ENCODE measurements around the gene CCIN. TPM values are rescaled to one million over a fixed set of nuclear protein-coding genes. Genes with fewer than 3 reads are reported as not detected.

The CCIN gene
- total and polyA plus RNA-seq, 12 donors, result 0.12 to 0.15 TPM; not detected in 10

DNA sequence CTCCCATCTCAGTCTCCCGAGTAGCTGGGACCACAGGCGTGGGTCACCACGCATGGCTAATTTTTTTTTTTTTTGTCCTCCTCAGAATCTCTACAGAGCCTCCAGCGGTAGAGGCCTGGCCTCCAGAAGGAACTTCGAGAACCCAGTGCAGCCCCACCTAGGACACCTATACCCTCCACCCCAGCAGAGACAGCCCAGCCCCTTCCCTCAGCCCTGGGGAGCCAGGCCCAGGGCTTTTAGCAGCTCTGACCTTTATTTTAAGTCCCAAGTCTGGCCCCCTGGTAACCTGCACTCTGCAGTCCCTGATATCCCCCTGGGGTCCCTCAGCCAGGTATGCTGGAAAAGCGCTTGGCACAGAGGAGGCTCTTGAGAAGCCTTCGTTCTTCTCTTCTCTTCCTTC, 27.4 kb upstream of the CCIN start:
- no peak for ATAC-seq
- Histone ChIP-seq H3K9me3 (peaks cover 0 to 9% (median 0%) of the 10 kb centered on the region in 11 donors), H3K36me3 (peaks cover 0 to 4% (median 0%) of the 10 kb centered on the region in 9 donors), H3K4me3 (no peak overlapping the region), H3K27ac (peak overlapping the region in 3 of 10 donors; percentile 77 to 92 (median 82)), H3K4me1 (peaks cover 3 to 97% (median 32%) of the 10 kb centered on the region in 9 donors), H3K27me3 (no peaks in the 10 kb centered on the region)
- WGBS, 2 donors, result 92 to 95% methylated on average over 7 of the region's 7 CpGs
- TF ChIP-seq, protein P1, sequence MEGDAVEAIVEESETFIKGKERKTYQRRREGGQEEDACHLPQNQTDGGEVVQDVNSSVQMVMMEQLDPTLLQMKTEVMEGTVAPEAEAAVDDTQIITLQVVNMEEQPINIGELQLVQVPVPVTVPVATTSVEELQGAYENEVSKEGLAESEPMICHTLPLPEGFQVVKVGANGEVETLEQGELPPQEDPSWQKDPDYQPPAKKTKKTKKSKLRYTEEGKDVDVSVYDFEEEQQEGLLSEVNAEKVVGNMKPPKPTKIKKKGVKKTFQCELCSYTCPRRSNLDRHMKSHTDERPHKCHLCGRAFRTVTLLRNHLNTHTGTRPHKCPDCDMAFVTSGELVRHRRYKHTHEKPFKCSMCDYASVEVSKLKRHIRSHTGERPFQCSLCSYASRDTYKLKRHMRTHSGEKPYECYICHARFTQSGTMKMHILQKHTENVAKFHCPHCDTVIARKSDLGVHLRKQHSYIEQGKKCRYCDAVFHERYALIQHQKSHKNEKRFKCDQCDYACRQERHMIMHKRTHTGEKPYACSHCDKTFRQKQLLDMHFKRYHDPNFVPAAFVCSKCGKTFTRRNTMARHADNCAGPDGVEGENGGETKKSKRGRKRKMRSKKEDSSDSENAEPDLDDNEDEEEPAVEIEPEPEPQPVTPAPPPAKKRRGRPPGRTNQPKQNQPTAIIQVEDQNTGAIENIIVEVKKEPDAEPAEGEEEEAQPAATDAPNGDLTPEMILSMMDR (IDR thresholded peaks at IDR 0.05), result no peak
- DNase-seq, result no peak
- intact Hi-C loops (cut with DNase I), result no loop called here

DNA sequence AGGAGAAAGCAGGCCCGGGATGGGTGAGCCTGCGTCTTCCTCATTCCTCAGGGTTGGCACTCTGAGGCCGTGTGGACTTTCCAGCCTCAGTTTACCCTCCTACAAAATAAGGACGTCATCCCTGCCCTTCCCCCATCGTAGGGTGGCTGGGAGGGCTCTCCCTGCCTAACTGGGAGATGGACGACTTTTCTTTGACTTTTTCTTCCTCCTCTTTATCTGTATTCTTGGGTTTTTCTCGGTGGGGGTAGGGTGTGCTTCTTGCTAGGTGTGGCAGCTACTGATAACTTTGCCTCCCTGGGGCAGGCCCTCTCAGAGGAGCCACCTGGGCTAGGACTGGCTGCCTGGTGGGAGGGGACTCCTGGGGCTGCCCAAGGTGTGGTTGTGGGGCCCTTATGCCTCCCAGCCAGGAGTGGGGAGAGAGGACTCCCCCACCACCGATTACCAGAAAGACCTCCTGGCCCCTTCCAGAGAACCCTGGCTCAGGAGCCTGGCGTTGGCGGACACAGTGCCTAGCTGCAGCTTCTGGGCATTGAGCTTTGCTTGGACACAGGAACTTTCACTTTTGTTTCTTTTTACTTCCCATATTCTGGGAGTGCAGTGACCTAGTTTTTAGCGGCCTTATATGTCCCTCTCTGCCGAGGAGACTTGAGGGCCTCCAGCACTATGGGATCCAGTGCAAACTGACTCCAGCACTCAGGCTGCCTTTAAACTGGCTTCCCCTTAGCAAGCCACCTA, 26.5 kb upstream of the CCIN start:
- Histone ChIP-seq H3K4me1 (peaks cover 3 to 99% (median 23%) of the 10 kb centered on the region in 9 donors), H3K27me3 (no peaks in the 10 kb centered on the region), H3K27ac (peak overlapping the region in 9 of 10 donors; percentile 13 to 92 (median 63)), H3K4me3 (peak overlapping the region in 6 of 10 donors; percentile 5 to 38 (median 25)), H3K9me3 (peaks cover 0 to 9% (median 0%) of the 10 kb centered on the region in 11 donors), H3K36me3 (peaks cover 0 to 11% (median 0%) of the 10 kb centered on the region in 9 donors)
- peak in 1 of 2 donors; percentile 28 for DNase-seq
- TF ChIP-seq, protein P1 (IDR thresholded peaks at IDR 0.05), result no peak
- 56 to 64% methylated on average over 12 of the region's 12 CpGs for WGBS, 2 donors
- ATAC-seq, result peak; percentile 9 to 67 (median 56)
- intact Hi-C loops (cut with DNase I), result no loop called here

DNA sequence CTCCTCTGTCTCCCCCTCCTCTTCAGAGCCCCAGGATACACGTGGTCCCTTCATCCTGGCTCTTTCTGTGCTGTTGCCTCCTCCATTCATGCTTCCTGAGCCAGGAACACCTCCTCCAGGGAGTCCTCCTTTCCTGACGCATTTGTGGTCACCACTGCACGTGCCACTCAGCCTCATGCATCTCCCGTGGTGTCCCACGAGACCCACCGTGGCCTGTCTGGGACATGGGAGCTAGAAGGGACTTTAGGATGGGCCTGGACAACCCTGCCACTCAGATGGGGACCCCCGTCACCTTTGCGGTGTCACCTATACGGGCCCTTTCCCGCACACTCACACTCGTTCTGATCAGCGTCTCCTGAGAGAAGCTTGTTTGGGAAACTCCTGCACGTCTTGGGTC, 25.9 kb upstream of the CCIN start:
- 79 to 84% methylated on average over 13 of the region's 13 CpGs for WGBS, 2 donors
- TF ChIP-seq, protein P1 (IDR thresholded peaks at IDR 0.05), result no peak
- ATAC-seq (peak in 1 of 8 donors; percentile 3), DNase-seq (no peak)
- Histone ChIP-seq H3K9me3 (peaks cover 0 to 9% (median 0%) of the 10 kb centered on the region in 11 donors), H3K36me3 (peaks cover 0 to 16% (median 0%) of the 10 kb centered on the region in 9 donors), H3K4me1 (peaks cover 4 to 99% (median 22%) of the 10 kb centered on the region in 9 donors), H3K27me3 (no peaks in the 10 kb centered on the region), H3K27ac (peak overlapping the region in 9 of 10 donors; percentile 13 to 92 (median 63)), H3K4me3 (peak overlapping the region in 6 of 10 donors; percentile 5 to 38 (median 25))
- intact Hi-C loops (cut with DNase I), result no loop called here

DNA sequence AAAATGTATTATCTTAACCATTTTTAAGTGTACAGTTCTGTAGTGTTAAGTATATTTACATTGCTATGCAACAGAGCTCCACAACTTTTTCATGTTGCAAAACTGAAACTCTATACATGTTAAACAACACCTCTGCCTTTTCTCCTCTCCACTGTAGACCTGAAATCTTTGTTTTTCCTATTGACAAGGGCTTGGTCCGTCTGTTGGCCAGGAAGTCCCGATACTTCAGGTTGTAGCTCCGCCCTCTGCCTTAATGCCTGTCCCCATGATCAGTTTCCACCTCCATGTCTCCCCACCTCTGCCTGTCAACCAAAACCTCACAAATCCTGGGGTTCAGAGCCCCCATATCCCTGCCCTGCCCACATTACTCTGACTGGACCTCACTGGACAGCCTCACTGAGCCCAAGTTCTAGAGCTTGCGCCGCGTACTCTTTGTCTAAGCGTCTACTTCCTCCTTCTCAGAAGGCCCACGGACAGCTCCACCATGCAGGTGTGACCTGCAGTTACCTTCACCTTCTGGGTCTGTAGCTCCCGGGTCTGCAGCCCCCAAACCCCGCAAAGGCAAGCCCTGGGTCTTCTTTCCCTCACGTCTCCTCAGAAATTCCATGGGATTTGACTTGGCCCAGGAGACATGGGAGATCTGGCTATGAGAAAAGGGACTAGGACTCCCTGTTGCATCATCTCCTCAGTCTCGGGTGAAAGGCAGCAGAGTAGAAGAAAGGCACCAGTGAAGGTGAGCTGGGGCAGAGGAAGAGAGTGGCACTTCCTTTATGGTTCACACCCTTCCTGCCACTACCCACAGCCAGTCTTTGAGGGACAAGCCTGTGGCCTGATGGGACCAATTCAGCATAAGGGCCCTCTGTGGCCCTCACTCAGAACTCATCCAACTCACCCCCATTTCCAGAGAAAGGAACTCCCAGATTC, 24.6 kb upstream of the CCIN start:
- Histone ChIP-seq H3K4me3 (peak overlapping the region in 1 of 10 donors; percentile 38), H3K4me1 (peaks cover 9 to 99% (median 35%) of the 10 kb centered on the region in 9 donors), H3K27ac (peak overlapping the region in 2 of 10 donors; percentile 43 to 92), H3K27me3 (no peaks in the 10 kb centered on the region), H3K36me3 (peaks cover 0 to 18% (median 0%) of the 10 kb centered on the region in 9 donors), H3K9me3 (peaks cover 0 to 9% (median 0%) of the 10 kb centered on the region in 11 donors)
- ATAC-seq (no peak), DNase-seq (no peak)
- TF ChIP-seq, protein P1 (IDR thresholded peaks at IDR 0.05), result no peak
- intact Hi-C loops (cut with DNase I), result no loop called here
- 89 to 91% methylated on average over 12 of the region's 12 CpGs for WGBS, 2 donors

Measured in heart right ventricle (tissue), 16 donors.